ENCODE data around the gene MED1.

MED1 gene

GRCh38 chr17:39357986-39358385 lies 93.1 kb downstream of the MED1 start:
- no peak for DNase-seq

- no peak for DNase-seq
Measured at GRCh38 chr17:39357488-39357887, 93.6 kb downstream of the MED1 start.
